Transverse colon (tissue), 3 donors: Measurements from ENCODE around the gene CD7.

Experiments used
- CTCF ChIP-seq, 5 experiments: fragments of 200-600 bp in 3 of 5; fragments of 450-650 bp in 2 of 5; sonication (generic) in 3 of 5; IDR thresholded peaks; 1 replicate in 2 of 5; 2 replicates in 3 of 5; pipeline ENCODE4 v1.5.1; 2016 to 2017; ENCODE audit warnings: antibody characterized with exemption in 5 of 5, inconsistent platforms in 3 of 5, mild to moderate bottlenecking in 2 of 5, moderate library complexity in 1 of 5
- EP300 ChIP-seq: sonication (generic); formaldehyde crosslinking; IDR thresholded peaks from one replicate; pipeline ENCODE4 v1.6.1; 2017; ENCODE audit warnings: antibody characterized with exemption, low read depth
- POLR2A ChIP-seq: fragments of 450-650 bp; IDR thresholded peaks from one replicate; pipeline ENCODE4 v1.6.1; 2016; ENCODE audit warnings: antibody characterized with exemption, mild to moderate bottlenecking, moderate library complexity

GRCh38 chr17:82333279-82334171 lies 16.1 kb upstream of the CD7 start, which contains the start of gene SECTM1:
- TF ChIP-seq CTCF (IDR thresholded peaks at IDR 0.05) (no peak), POLR2A (peak; percentile 18), EP300 (peak; percentile 22)
